ENCODE results near the gene ALDH3B1. TPM values are rescaled to one million over a fixed set of nuclear protein-coding genes. Genes with fewer than 3 reads are reported as not detected.

Gene ALDH3B1
- polyA plus RNA-seq, 3 donors = 79.8 to 89.1 (median 86.7) TPM

DNA sequence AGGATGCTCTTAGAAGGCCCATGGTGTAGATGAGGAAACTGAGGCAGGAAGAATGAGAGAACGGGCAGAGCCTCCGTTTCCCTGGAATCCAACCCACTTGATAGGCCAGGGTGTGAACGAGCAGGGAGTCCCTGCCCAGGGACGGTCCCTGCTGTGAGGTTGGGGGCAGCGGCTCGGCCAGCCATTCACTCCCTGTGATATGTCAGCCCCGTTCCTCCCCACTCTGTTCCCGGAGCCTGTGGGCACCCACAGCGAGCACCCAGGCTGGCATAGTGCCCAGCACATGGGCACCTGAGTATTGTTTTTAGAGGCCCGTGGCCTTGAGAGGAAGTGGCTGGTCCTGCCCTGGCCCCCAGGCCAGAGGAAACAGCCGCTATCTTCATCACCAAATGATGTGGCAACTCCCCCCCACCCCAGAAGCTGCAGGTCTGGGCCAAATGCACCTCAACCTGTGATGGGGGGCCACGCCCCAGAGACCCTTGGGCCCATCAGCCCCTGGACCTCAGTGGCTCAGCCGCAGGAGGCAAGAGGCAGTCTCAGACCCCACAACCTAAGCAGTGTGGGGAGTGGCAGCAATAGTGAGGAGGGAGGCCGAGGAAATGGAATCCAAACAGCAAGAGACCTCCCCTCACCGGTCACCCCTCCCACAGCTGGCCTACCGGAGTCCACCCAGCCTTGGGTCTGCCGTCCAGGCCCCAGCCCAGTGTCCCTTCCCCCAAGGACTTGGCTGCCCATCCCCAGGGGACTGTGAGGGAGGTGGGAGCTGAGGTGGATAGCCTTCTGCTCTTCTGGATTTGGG lies 2.1 kb downstream of the ALDH3B1 start:
- H3K4me1 Mint-ChIP-seq = peaks cover 68% of the 10 kb centered on the region
- peak in 1 of 3 donors; percentile 17 for DNase-seq
- Histone ChIP-seq H3K36me3 (replicated peaks in 1 of 2; ENCODE audit: control insufficient read depth in 1 of 2, insufficient read depth in 2 of 2, low read length in 2 of 2) (peaks cover 6 to 26% of the 10 kb centered on the region in 2 donors), H3K79me2 (ENCODE audit: insufficient read depth, low read length) (peaks cover 59% of the 10 kb centered on the region), H4K20me1 (ENCODE audit: insufficient read depth, low read length) (peaks cover 54% of the 10 kb centered on the region), H3K27ac (ENCODE audit: low read depth in 1 of 2, low read length in 2 of 2) (peak overlapping the region; percentile 90 to 94), H3K9ac (ENCODE audit: insufficient read depth, low read length, poor library complexity, severe bottlenecking) (peak overlapping the region; percentile 75), H3K4me1 (ENCODE audit: control insufficient read depth in 1 of 2, insufficient read depth in 2 of 2, low read length in 2 of 2) (peaks cover 69 to 76% of the 10 kb centered on the region in 2 donors), H3K27me3 (ENCODE audit: control insufficient read depth in 2 of 2, insufficient read depth in 2 of 2, low read length in 2 of 2) (no peaks in the 10 kb centered on the region), H3K9me3 (replicated peaks in 1 of 2; ENCODE audit: control insufficient read depth in 1 of 2, insufficient read depth in 1 of 2, low read length in 2 of 2) (no peaks in the 10 kb centered on the region), H3K4me2 (replicated peaks; ENCODE audit: extremely low read depth, low read length, poor library complexity, severe bottlenecking) (peak overlapping the region; percentile 94), H2AFZ (ENCODE audit: insufficient read depth, low read depth, low read length, poor library complexity, severe bottlenecking) (no peak overlapping the region), H3K4me3 (replicated peaks in 1 of 3; ENCODE audit: low read depth in 2 of 3, low read length in 3 of 3) (peak overlapping the region in 1 of 3 experiments; percentile 89)
- 40% methylated on average over 6 of the region's 17 CpGs for WGBS (ENCODE audit: insufficient coverage)
- TF ChIP-seq, protein P1, sequence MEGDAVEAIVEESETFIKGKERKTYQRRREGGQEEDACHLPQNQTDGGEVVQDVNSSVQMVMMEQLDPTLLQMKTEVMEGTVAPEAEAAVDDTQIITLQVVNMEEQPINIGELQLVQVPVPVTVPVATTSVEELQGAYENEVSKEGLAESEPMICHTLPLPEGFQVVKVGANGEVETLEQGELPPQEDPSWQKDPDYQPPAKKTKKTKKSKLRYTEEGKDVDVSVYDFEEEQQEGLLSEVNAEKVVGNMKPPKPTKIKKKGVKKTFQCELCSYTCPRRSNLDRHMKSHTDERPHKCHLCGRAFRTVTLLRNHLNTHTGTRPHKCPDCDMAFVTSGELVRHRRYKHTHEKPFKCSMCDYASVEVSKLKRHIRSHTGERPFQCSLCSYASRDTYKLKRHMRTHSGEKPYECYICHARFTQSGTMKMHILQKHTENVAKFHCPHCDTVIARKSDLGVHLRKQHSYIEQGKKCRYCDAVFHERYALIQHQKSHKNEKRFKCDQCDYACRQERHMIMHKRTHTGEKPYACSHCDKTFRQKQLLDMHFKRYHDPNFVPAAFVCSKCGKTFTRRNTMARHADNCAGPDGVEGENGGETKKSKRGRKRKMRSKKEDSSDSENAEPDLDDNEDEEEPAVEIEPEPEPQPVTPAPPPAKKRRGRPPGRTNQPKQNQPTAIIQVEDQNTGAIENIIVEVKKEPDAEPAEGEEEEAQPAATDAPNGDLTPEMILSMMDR (IDR thresholded peaks at IDR 0.05) = no peak
- intact Hi-C loops (cut with micrococcal nuclease) = loop anchor here in 1 of 2 donors (5.0 kb wide), 2 partner anchors 110 to 195 kb away; partner anchors contain the start of gene CHKA
- peaks cover 0 to 1% (median 0%) of the 10 kb centered on the region in 3 donors for H3K27me3 Mint-ChIP-seq (ENCODE audit: low read depth in 3 of 3)
- no peaks in the 10 kb centered on the region for H3K9me3 Mint-ChIP-seq
- H3K4me3 Mint-ChIP-seq = peak overlapping the region; percentile 83 to 92
- H3K27ac Mint-ChIP-seq = peak overlapping the region; percentile 25 to 97 (median 92)
- peaks cover 18 to 36% of the 10 kb centered on the region in 2 donors for H3K36me3 Mint-ChIP-seq

GRCh38 chr11:68012843-68013610 lies 2.9 kb downstream of the ALDH3B1 start:
- no peaks in the 10 kb centered on the region for H3K27me3 ChIP-seq (ENCODE audit: control insufficient read depth in 2 of 2, insufficient read depth in 2 of 2, low read length in 2 of 2)
- peaks cover 61% of the 10 kb centered on the region for H4K20me1 ChIP-seq (ENCODE audit: insufficient read depth, low read length)
- H3K9me3 ChIP-seq (replicated peaks in 1 of 2; ENCODE audit: control insufficient read depth in 1 of 2, insufficient read depth in 1 of 2, low read length in 2 of 2) = no peaks in the 10 kb centered on the region
- peaks cover 0 to 3% (median 1%) of the 10 kb centered on the region in 3 donors for H3K27me3 Mint-ChIP-seq (ENCODE audit: low read depth in 3 of 3)
- peak overlapping the region in 5 of 7 donors; percentile 15 to 97 (median 75) for H3K27ac Mint-ChIP-seq
- H3K36me3 ChIP-seq (replicated peaks in 1 of 2; ENCODE audit: control insufficient read depth in 1 of 2, insufficient read depth in 2 of 2, low read length in 2 of 2) = peaks cover 11 to 33% of the 10 kb centered on the region in 2 donors
- H3K4me3 Mint-ChIP-seq = no peak overlapping the region
- no peak for DNase-seq
- H3K4me2 ChIP-seq (replicated peaks; ENCODE audit: extremely low read depth, low read length, poor library complexity, severe bottlenecking) = peak overlapping the region; percentile 94
- peak overlapping the region; percentile 57 for H3K9ac ChIP-seq (ENCODE audit: insufficient read depth, low read length, poor library complexity, severe bottlenecking)
- H3K4me3 ChIP-seq (replicated peaks in 1 of 3; ENCODE audit: low read depth in 2 of 3, low read length in 3 of 3) = peak overlapping the region in 1 of 3 experiments; percentile 89
- H3K27ac ChIP-seq (ENCODE audit: low read depth in 1 of 2, low read length in 2 of 2) = peak overlapping the region in 1 of 2 donors; percentile 94
- H2AFZ ChIP-seq (ENCODE audit: insufficient read depth, low read depth, low read length, poor library complexity, severe bottlenecking) = no peak overlapping the region
- H3K79me2 ChIP-seq (ENCODE audit: insufficient read depth, low read length) = peaks cover 59% of the 10 kb centered on the region
- WGBS (ENCODE audit: insufficient coverage) = 90% methylated on average over 8 of the region's 16 CpGs
- peaks cover 65 to 71% of the 10 kb centered on the region in 2 donors for H3K4me1 ChIP-seq (ENCODE audit: control insufficient read depth in 1 of 2, insufficient read depth in 2 of 2, low read length in 2 of 2)
- peaks cover 21 to 40% of the 10 kb centered on the region in 2 donors for H3K36me3 Mint-ChIP-seq
- peaks cover 68% of the 10 kb centered on the region for H3K4me1 Mint-ChIP-seq
- TF ChIP-seq, protein P1 (IDR thresholded peaks at IDR 0.05) = no peak
- intact Hi-C loops (cut with micrococcal nuclease) = loop anchor here in 1 of 2 donors (5.0 kb wide), 2 partner anchors 109 to 194 kb away; partner anchors contain the start of gene CHKA
- H3K9me3 Mint-ChIP-seq = no peaks in the 10 kb centered on the region

Measured in CD14-positive monocyte (primary cell).